Esophagus squamous epithelium (tissue), 4 donors: Measurements from ENCODE around the gene ITGB4.

ENCODE experiments used
- CTCF ChIP-seq, 6 experiments: fragments of 450-650 bp in 4 of 6; fragments of 200-600 bp in 2 of 6; sonication (generic) in 2 of 6; IDR thresholded peaks; one replicate each; pipeline ENCODE4 v1.5.1; 2016 to 2019; ENCODE audit warnings: antibody characterized with exemption in 6 of 6, mild to moderate bottlenecking in 4 of 6, moderate library complexity in 4 of 6
- POLR2A ChIP-seq, 4 donors: fragments of 450-650 bp; IDR thresholded peaks; one replicate each; pipeline ENCODE4 v1.6.1; 2017; ENCODE audit warnings: antibody characterized with exemption in 4 of 4, mild to moderate bottlenecking in 4 of 4, moderate library complexity in 3 of 4

DNA sequence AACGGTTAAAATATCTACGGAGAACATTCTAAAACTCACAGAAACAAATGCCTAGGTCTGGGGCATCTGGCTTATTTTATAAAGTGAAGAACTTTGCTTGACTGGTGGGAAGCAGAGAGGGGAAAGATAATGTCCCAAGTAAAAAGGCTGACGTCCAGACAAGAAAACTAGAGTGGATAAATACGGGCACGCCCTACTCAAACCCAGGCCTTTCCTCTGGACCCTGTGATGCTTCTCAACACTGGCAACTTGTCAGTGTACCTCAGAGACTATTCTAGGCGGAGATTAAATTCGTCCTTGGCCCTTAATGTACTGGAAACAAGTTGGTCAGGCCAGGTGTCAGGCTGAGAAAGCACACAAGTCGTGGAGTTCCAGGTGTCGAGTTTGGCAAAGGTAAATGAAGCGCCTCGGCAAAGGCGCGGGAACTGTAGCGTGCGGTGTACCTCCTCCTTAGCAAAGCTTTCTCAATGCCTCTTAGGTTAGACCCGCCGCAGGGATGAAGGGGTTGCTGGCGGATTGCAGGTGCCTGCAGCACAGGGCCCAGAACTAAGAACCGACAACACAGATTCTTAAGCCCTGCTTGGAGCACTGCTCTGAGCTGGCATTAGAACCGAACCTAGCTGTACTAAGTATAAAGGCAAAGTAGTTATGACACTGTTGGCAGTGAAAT, 62.7 kb downstream of the ITGB4 start:
- TF ChIP-seq POLR2A (IDR thresholded peaks at IDR 0.05), result no peak
- no peak for TF ChIP-seq CTCF (IDR thresholded peaks at IDR 0.05)
